ENCODE results near the gene CEP290.
"Not testable (repeated sequence)": the region's sequence is repeated elsewhere in the genome, so short reads cannot be mapped to it uniquely, and the experiment has no call there.

Gene CEP290

DNA sequence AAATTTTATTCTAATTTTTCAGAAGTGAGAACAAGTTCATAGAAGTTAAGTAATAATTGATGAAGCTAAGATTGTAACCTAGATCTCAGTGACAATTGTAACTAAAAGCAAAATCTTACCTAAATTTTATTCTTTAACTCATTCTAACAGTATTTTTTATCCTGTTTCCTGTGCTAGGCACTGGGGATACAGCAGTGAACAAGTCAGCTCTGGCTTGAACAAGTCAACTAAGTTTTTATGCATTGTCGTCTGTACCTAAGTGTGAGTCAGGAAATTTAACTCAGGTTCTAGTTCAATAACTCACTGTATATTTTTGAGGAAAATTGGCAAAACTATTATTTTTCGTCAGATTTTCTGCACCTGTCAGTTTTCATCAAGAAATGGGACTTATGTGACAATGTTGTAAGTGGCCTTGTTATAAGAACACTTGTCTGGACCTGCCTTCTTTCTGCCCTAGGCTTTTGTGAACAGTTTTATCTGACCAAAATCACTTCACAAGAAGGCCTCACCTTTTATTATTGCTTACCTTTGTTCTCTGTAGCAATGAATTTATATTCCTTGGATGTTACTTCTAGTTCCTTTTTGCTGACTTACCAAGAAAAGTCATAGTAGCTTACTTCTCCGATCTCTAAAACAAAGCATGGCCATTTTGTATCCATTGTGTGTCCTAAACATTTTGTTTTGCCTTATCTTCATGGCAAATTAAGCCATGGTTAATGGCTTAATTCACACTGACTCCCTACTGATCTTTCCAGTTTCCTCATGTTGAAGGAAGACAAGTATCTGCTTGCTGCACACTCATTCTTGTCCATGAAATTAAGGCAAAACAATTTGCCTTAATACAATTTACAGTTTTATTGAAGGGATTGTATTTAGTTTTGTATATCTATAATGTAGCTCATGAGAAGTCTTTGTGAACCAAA, 2.9 kb upstream of the CEP290 start:
- DNase-seq: no peak

DNA sequence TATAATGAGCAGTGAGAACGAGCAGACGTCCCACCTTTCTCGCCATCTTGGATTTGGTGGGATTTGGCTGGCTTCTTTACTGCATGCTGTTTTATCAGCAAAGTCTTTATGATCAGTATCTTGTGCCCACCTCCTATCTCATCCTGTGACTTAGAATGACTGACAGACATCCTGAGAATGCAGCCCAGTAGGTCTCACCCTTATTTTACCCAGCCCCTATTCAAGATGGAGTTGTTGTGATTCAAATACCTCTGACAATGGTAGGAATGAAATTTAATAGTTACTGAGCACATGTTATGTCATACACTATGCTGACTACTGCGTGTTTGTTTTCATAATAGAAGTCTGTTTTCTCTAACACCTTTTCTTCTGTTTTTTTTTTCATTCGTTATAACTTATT, 2.1 kb upstream of the CEP290 start:
- DNase-seq: no peak

DNA sequence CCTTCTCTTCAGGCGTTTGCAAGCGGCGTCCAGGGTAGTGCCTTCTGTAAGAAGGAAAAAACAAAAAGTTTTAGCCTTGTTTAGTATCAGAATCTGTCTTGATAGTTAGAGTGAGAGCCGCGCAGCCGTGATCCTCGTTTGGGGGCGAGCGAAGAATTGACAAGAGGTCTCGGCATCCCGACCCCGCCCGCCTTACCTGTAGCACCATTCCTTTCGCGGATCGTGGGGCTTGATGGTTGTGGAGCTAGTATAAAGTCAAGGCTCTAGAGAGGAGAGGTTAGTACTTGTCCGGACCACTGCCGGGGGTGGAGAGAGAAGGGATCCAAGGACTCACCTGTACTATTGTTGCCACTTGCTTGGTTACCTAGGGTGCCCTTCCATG, 713 bp upstream of the CEP290 start:
- DNase-seq: peak; percentile 23

DNA sequence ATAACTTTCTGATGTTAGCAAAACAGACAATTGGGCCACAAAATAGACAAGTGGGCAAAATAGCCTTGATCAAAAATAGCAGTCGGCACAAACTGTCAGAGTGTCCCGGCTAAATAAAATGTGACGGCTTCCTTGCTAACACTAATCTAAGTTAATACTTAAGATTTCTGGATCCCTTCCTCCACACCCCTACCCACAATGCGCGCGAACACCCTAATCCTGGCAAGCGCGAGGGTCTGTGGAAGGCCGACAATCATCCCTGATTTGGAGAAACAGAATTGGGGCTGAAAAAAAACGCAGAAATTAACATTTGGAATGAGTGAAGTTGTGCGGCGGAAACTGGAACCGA, 489 bp downstream of the CEP290 start:
- DNase-seq: no peak

DNA sequence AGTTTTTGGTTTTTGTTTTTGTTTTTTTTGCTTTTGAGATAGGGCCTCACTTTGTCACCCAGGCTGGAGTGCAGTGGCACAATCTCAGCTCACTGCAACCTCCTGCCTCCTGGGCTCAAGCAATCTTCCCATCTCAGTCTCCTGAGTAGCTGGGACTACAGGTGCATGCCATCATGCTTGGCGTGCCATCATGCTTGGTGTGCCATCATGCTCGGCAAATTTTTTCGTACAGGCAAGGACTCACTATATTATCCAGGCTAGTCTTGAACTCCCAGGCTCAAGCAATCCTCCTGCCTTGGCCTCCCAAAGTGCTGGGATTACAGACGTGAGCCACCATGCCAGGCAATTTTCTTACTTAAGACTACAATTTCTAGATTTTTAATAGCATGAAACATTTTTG, 2.2 kb downstream of the CEP290 start:
- DNase-seq: not testable (repeated sequence)

DNA sequence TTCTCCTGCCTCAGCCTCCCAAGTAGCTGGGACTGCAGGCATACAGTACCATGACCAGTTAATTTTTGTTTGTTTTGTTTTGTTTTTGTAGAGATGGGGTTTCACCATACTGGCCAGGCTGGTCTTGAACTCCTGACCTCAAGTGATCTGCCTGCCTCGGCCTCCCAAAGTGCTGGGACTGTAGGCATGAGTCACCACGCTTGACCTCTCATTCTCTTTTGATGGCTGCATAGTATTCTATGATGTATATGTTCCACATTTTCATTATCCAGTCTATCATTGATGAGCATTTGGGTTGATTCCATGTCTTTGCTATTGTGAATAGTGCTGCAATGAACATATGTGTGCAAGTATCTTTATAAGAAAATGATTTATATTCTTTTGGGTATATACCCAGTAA, 8.7 kb downstream of the CEP290 start:
- DNase-seq: not testable (repeated sequence)

DNA sequence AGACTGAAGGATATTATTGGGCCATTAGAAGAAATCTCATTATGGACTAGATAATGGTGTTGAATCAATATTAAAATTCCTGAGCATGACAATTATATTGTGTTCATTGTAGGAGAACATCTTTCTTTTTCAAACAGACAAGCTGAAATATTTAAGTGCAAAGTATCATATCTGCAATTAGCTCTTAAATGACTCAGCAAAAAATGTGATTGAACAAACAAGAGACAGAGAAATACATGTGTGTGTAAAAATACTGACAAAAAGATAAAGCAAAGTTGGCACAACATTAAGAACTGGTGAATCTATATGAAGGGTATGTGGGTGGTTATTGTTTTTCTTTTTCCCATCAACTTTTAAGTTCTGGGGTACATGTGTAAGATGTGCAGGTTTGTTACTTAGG, 9.5 kb downstream of the CEP290 start:
- DNase-seq: no peak

DNA sequence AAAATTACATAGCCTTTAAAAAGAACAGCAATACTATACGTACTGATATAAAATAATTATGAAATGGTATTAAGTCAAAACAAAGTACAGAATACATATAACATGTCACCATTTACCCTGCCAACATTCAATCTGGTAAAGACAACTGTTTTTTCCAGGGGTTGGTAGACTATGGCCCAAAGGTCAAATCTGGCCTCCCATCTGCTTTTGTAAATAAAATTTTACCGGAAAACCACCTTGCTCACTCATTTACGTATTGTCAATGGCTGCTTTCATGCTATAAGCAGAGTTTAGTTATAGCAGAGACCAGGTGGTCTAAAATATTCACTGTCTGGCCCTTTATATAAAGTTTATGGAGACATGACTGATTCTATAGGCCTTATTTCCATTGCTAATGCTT, 14.0 kb downstream of the CEP290 start:
- no peak for DNase-seq

DNA sequence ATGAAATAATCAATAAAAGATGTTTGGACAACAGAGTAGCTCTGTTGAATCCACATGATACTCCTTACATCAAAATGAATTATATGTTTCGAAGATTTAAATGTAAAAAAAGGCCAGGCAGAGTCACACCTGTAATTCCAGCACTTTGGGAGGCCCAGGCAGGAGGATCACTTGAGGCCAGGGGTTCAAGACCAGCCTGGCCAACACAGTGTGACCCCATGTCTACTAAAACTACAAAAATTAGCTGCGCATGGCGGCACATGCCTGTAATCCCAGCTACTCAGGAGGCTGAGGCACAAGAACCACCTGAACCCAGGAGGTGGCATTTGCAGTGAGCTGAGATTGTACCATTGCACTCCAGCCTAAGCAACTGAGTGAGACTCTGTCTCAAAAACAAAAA, 14.8 kb downstream of the CEP290 start:
- DNase-seq: no peak

DNA sequence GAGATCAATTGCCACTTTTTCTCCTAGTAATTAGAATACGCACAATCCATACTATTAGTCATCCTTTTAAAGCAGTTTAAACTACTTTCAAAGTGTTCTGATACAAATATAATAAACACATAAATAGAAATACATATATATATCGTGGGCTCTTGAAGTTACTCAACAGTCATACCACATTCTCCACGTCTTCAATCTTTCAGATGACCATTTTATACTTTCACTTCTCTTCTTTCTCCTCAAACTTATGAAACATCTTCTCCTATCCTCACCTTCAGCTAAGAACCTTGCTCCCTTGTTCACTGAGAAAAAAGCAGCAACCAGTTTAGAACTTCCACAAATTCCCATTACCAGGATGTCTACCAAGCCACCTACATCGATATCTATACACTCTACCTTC, 19.2 kb downstream of the CEP290 start:
- no peak for DNase-seq

DNA sequence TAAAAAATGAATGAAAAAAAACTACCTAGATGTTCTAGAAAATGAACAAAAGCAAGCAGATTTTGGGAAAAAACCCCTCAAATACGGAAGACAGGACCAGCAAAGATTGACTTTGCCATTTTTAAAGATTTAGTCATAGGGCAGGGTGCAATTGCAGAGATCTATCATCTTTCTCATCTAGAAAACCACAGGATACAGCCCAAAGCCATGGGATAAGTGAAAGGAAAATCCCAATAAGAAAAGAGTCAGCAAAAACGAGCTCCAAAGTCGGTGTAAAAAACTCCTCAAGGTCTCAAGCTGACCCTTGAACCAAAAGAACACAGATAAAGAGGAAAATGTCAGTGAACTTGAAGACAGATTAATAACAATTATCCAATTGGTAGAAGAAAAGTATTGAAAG, 28.0 kb downstream of the CEP290 start:
- DNase-seq: no peak

DNA sequence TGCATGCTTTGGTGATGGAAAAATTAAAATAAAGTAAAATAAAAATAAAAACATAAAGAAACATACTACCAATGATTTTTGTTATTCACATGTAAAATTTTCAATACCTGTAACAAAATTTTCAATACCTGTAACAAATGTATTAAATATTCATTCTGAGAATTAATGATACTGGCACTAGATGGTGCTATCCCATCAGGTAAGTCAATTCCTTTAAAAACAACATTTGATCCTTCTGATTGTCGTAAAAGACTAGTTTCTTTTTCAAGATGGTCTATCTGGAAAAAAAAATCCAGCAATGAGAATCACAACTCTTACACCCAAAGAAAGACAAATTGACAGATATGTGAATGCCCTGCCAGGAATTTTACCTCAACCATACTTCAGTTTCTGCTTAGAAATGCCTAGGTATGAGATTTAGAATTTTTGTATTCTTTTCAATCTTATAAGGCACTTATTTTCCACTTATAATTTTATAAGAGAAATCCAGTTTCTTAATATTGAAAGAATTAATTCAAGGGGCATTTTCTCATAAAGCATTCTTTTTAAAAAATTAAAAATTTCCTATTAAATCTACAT, 30.7 kb downstream of the CEP290 start:
- DNase-seq: no peak

DNA sequence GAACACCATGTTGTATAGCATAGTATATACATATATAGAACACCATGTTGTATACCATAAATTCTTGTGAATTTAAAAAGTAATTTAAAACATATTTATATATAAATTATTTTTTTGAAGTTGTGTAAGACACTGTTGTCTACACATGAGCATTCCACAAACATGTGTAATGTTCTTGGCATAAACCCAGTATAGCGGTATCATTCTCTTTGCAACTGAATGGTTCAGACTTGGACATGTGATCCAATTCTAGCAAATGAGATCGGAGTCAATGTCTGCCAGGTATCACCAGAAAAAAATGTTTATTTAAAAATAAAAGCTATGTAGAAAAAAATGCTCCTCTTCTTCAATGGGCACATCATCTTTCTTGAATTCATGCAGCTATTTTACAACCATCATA, 33.9 kb downstream of the CEP290 start:
- no peak for DNase-seq

DNA sequence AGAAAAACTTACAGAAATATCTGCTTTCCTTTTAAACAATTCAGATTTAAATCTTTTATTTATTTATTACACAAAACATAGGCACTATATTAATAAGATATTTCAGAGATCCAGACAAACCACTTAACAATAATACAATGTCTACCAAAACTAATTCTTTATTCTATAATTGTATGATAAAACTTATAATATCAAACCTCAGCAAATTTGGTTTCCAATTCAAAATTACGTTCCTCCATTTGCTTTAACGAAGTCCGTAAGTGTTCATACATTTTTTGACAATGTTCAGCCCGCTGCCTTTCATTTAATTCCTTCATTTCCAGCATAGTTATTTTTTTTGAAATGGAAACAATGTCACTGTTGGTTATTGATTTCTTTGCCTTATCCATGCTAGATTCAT, 48.3 kb downstream of the CEP290 start:
- no peak for DNase-seq

DNA sequence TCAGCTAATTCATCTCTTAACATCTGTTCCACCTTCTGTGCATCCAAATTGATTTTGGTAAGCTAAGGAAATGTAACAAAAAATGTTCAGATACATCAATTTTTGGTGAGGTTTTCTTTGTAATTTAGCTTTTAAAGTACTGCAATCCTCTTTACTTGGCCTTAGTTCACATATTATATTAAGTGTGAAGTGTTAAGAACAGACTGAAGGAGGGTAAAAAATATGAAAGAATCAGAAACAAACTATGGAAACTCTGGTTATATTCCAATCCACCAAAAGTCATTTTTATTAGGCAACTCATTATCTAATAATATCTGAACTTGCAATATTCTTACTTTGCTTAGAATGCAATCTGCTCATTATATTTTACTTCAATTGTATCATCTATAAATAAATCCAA, 49.1 kb downstream of the CEP290 start:
- DNase-seq: no peak

DNA sequence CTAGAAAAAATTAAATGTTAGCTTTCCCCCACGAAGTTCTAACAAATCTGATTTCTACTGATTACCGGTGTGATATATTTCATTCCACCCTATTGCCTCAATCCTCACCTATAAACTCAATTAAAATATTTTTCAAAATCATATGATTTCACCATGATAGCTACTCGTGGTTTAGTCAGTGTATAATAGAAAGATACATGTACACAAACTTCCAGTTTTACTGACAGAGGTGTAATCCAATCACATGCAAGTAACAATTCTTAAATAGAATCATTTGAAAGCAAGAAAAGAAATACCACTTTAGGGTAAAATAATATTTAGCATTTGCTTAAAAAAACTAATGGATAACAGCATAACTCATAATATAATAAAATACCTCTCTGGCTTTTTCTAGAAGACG, 57.7 kb downstream of the CEP290 start:
- no peak for DNase-seq

DNA sequence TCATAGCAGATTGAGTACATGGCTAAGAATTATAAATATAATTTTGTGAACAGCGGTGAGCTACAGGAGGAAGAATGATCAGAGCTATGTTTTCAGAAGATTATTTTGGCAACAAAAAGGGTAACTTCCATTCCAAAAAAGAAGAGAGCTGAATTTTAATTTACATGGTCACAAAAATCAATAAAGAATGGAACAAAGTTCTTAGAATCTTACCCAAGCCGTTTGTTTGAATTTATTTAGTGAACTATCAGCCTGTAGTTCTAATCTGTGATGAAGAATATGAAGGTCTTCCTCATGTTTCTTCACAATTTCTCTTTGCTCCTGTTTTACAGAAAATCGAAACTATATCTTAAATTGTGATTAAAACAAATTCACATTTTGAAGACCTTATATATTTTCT, 58.3 kb downstream of the CEP290 start:
- DNase-seq: no peak

DNA sequence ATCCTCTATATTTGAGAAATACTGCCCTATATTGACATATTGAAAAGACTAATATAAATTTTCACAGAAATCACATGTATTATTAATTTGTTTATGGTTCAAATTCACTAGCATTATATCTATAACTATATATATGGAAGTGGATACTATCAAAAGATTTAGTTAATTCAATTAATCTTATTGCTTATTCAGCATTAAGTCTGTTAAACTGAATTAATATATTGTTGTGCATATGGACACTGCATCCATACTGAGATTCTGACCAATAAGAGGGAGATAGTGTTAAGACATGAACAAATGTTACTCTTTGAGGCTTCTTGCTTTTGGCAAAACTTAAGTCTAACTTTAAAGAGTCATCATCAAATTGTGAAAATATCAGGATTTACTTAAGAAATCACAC, 60.6 kb downstream of the CEP290 start:
- no peak for DNase-seq

DNA sequence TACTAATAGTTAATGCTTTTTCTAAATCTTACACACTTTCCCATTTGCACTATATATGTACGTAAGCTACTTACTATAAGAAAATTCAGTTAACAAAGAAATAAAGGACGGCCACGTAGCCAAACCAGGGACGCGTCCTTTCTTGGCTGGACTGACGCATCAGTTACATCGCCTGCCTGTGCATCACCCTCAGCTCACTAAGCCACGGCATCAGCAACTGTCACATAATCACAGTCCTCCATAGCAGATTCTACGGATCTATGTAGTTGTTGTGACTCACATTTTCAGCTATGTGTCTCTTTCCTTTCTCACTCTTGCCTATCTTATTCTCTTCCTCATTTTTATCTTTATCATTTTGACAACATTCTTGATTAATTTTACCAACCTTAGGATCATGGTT, 74.6 kb downstream of the CEP290 start:
- no peak for DNase-seq

DNA sequence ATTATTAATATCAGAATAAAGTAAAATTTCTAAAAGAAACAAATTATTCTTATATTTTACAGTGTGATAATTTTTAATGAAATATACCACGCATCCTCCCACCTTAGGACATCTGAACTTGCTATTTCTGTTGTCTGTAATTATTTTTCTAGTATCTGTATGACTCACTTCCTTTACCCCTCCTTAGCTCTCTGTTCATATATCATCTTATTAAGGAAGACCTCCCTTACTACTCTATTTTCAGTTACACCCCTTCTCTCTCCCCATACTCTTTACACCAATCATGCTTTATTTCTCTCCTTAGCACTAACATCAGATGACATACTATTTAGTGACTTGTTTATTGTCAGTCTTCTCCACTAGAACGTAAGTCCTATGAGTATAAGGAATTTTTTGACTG, 78.5 kb downstream of the CEP290 start:
- no peak for DNase-seq

DNA sequence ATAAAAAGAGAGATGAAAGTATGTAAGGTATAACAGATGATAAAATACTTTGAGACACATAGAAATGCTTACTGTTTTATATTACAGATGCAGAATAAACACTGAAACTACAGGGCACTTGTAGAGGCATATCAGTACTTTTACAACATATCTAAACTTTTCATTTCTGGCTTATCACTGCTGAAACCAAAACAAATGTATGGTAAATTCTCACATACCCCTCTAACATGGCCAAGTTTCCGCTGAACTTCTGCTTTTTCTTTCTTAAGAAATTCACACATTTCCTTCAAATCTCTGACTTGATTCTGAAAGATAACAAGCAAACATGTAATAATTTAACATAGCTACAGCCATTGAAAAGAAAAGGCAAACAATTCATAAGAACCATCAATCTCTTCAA, 79.4 kb downstream of the CEP290 start:
- no peak for DNase-seq

DNA sequence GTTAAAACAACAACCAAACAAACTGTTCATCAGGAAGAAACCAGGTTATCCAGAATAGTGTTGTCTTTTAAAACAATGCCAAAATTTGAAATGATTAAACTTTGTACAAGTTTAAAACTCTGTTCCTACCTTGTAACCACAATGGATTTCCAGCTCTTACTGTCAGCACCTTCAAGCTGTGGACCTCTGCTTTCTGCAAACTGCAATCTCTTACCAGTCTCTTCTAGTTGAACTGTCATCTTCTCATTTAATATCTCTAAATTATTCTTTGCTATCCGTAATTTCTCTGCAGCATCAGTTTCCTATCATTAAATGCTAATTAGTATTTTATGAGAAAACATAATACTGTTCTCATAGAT, 83.2 kb downstream of the CEP290 start:
- no peak for DNase-seq

DNA sequence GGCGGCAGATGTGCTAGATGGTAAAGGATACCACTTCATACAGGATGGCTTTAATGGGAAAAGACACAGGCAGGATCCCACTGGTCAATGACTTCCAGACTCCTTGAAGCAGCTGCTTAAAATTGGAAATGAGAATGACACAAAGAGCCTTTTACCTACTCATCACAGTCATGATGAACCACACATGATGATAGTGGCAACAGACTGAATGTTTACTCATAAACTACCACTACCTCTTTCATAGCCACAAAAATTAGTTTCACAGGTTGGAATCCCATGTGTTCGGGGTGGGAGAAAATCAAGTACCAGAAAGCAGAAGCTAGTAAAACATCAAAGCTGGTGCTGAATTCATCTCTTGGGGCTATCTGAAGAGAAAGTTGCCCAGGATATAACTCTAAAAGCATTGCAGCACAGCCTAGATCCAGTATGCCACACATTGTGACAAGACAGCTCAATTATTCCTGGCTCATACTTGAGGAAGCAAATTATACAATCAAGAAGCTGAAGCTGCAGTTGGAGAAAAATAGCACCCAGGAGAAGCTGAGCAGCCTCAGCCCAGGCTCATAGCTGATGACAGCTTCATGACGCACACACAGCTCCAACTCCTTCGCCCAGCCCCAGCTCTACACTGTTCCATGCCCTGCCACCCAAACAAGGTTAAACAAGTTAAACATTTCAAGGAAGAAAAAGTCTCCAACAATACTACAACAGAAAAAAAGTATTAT, 83.7 kb downstream of the CEP290 start:
- no peak for DNase-seq

DNA sequence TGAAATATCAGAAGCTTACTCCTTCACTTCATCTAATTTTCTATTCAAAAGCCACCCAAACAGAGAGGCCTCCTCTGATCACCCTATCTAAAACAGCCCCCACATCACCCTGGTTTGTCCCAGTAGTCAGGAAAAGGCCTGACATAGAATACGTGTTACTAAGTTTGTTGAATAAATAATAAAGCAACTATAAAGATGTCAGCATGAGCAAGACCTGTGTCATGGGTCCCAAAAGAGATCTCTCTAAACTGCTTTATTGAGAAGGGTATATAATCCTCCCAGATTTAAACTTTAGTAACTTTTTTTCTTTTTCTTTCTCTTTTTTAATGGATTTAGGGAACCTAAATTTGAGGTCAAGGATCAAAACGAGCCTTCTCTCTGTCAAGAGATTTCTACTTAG, 85.3 kb downstream of the CEP290 start:
- DNase-seq: no peak
